NCI-H2107 treated with DMSO at 0.1 percent for 48 hours (cell line): ENCODE measurements around the gene PADI1.

ENCODE experiments used
- DNase-seq: peaks from one replicate; lab custom pipeline; 2025; ENCODE audit not compliant: unreplicated experiment; lab: John Stamatoyannopoulos, UW

Gene PADI1

GRCh38 chr1:17181781-17182464 lies 23.0 kb upstream of the PADI1 start:
- DNase-seq, result no peak

- DNase-seq, result no peak
These were observed 21.4 kb upstream of the PADI1 start for GRCh38 chr1:17183388-17184160.

- DNase-seq, result no peak
These were observed 20.7 kb upstream of the PADI1 start for GRCh38 chr1:17184161-17184665.

- DNase-seq, result no peak
These were observed 20.0 kb upstream of the PADI1 start for GRCh38 chr1:17184822-17185484.

GRCh38 chr1:17185485-17185860 lies 19.5 kb upstream of the PADI1 start:
- no peak for DNase-seq

GRCh38 chr1:17186216-17186909 lies 18.6 kb upstream of the PADI1 start:
- no peak for DNase-seq

- no peak for DNase-seq
These were observed 17.9 kb upstream of the PADI1 start for GRCh38 chr1:17187051-17187450.

- no peak for DNase-seq
These were observed 16.7 kb upstream of the PADI1 start for GRCh38 chr1:17188217-17188616.

- DNase-seq, result no peak
These were observed 15.9 kb upstream of the PADI1 start for GRCh38 chr1:17188889-17189631.

GRCh38 chr1:17189632-17189990 lies 15.3 kb upstream of the PADI1 start:
- no peak for DNase-seq

- no peak for DNase-seq
These were observed 14.6 kb upstream of the PADI1 start for GRCh38 chr1:17190010-17190995.

GRCh38 chr1:17191990-17192242 lies 13.0 kb upstream of the PADI1 start:
- DNase-seq, result no peak

GRCh38 chr1:17192394-17193221 lies 12.3 kb upstream of the PADI1 start:
- no peak for DNase-seq

- no peak for DNase-seq
These were observed 11.5 kb upstream of the PADI1 start for GRCh38 chr1:17193222-17194132.

- DNase-seq, result no peak
These were observed 10.8 kb upstream of the PADI1 start for GRCh38 chr1:17194133-17194475.

GRCh38 chr1:17194615-17195528 lies 10.1 kb upstream of the PADI1 start:
- no peak for DNase-seq

- DNase-seq, result no peak
These were observed 9.2 kb upstream of the PADI1 start for GRCh38 chr1:17195731-17196130.
